NCI-H524 (cell line): ENCODE data around the gene SSH2.
"Not testable (repeated sequence)": the region's sequence is repeated elsewhere in the genome, so short reads cannot be mapped to it uniquely, and the experiment has no call there.

Experiments used
- DNase-seq, 2 experiments: peaks; one replicate each; lab custom pipeline; 2025; lab: John Stamatoyannopoulos, UW

SSH2 gene

GRCh38 chr17:29880031-29880430 lies 50.0 kb downstream of the SSH2 start:
- DNase-seq, result no peak

- no peak for DNase-seq
Measured at GRCh38 chr17:29874931-29875596, 55.0 kb downstream of the SSH2 start.

- DNase-seq, result not testable (repeated sequence)
Measured at GRCh38 chr17:29874358-29874757, 55.7 kb downstream of the SSH2 start.

- DNase-seq, result no peak
Measured at GRCh38 chr17:29873476-29873875, 56.6 kb downstream of the SSH2 start.

GRCh38 chr17:29870836-29871465 lies 59.1 kb downstream of the SSH2 start:
- no peak for DNase-seq

GRCh38 chr17:29867643-29868181 lies 62.3 kb downstream of the SSH2 start:
- DNase-seq, result peak in 1 of 2 experiments; percentile 43

- DNase-seq, result no peak
Measured at GRCh38 chr17:29866746-29867404, 63.2 kb downstream of the SSH2 start.

- no peak for DNase-seq
Measured at GRCh38 chr17:29864615-29865014, 65.4 kb downstream of the SSH2 start.

GRCh38 chr17:29864123-29864522 lies 65.9 kb downstream of the SSH2 start:
- DNase-seq, result not testable (repeated sequence)

GRCh38 chr17:29862951-29863350 lies 67.1 kb downstream of the SSH2 start:
- DNase-seq, result no peak

- DNase-seq, result no peak
Measured at GRCh38 chr17:29862127-29862526, 67.9 kb downstream of the SSH2 start.

GRCh38 chr17:29859445-29859844 lies 70.6 kb downstream of the SSH2 start:
- DNase-seq, result not testable (repeated sequence)

GRCh38 chr17:29857823-29858222 lies 72.2 kb downstream of the SSH2 start:
- DNase-seq, result no peak

- DNase-seq, result not testable (repeated sequence)
Measured at GRCh38 chr17:29857105-29857504, 72.9 kb downstream of the SSH2 start.

GRCh38 chr17:29855686-29856085 lies 74.3 kb downstream of the SSH2 start:
- DNase-seq, result no peak

GRCh38 chr17:29848737-29849136 lies 81.3 kb downstream of the SSH2 start:
- no peak for DNase-seq

- no peak for DNase-seq
Measured at GRCh38 chr17:29847527-29848400, 82.3 kb downstream of the SSH2 start.

GRCh38 chr17:29847118-29847517 lies 82.9 kb downstream of the SSH2 start:
- DNase-seq, result no peak

GRCh38 chr17:29846298-29846697 lies 83.7 kb downstream of the SSH2 start:
- DNase-seq, result no peak

- DNase-seq, result peak in 1 of 2 experiments; percentile 12
Measured at GRCh38 chr17:29844339-29845048, 85.5 kb downstream of the SSH2 start.

GRCh38 chr17:29840884-29841283 lies 89.1 kb downstream of the SSH2 start:
- no peak for DNase-seq
